NCI-H460 (cell line): ENCODE measurements around the gene SHISA9. TPM values are rescaled to one million over a fixed set of nuclear protein-coding genes. Genes with fewer than 3 reads are reported as not detected.
A peak's percentile ranks its signal among the peaks of the same experiment; 100 is the strongest.

ENCODE experiments used
- DNase-seq: peaks from one replicate; pipeline ENCODE4 v3.0.0-alpha.2; 2016; ENCODE audit warnings: low read depth; ENCODE audit errors: extremely low read depth
- total RNA-seq: library from RNA; depleted of rRNA; stranded (reverse); fragments of >200 nt; shearing (Covaris generic); gene quantifications from 2 replicates; pipeline ENCODE4 v1.2.3, GENCODE V29; 2014

Gene SHISA9
- total RNA-seq, 1 experiment from 2014 or later = 0.02 TPM

GRCh38 chr16:13012601-13013000 lies 111.2 kb downstream of the SHISA9 start:
- DNase-seq = no peak

- DNase-seq = no peak
Measured at GRCh38 chr16:13013043-13013442, 111.6 kb downstream of the SHISA9 start.

- DNase-seq = no peak
Measured at GRCh38 chr16:13014476-13014875, 113.1 kb downstream of the SHISA9 start.

- DNase-seq = no peak
Measured at GRCh38 chr16:13018026-13018425, 116.6 kb downstream of the SHISA9 start.

GRCh38 chr16:13021996-13022395 lies 120.6 kb downstream of the SHISA9 start:
- no peak for DNase-seq

GRCh38 chr16:13029786-13030185 lies 128.4 kb downstream of the SHISA9 start:
- no peak for DNase-seq

GRCh38 chr16:13030769-13031168 lies 129.4 kb downstream of the SHISA9 start:
- DNase-seq = no peak

- DNase-seq = no peak
Measured at GRCh38 chr16:13032911-13033310, 131.5 kb downstream of the SHISA9 start.

- DNase-seq = peak; percentile 31
Measured at GRCh38 chr16:13036600-13036999, 135.2 kb downstream of the SHISA9 start.

GRCh38 chr16:13038591-13038990 lies 137.2 kb downstream of the SHISA9 start:
- no peak for DNase-seq

GRCh38 chr16:13039526-13039925 lies 138.1 kb downstream of the SHISA9 start:
- DNase-seq = no peak

GRCh38 chr16:13041180-13041579 lies 139.8 kb downstream of the SHISA9 start:
- no peak for DNase-seq

- no peak for DNase-seq
Measured at GRCh38 chr16:13041646-13042290, 140.4 kb downstream of the SHISA9 start.

GRCh38 chr16:13042291-13042685 lies 140.9 kb downstream of the SHISA9 start:
- no peak for DNase-seq

GRCh38 chr16:13046061-13046821 lies 144.8 kb downstream of the SHISA9 start:
- DNase-seq = no peak

GRCh38 chr16:13047276-13047675 lies 145.9 kb downstream of the SHISA9 start:
- DNase-seq = no peak

GRCh38 chr16:13049688-13050087 lies 148.3 kb downstream of the SHISA9 start:
- DNase-seq = no peak

GRCh38 chr16:13052431-13052830 lies 151.0 kb downstream of the SHISA9 start:
- DNase-seq = no peak

GRCh38 chr16:13055480-13055879 lies 154.1 kb downstream of the SHISA9 start:
- no peak for DNase-seq

GRCh38 chr16:13056607-13057006 lies 155.2 kb downstream of the SHISA9 start:
- DNase-seq = no peak

- DNase-seq = no peak
Measured at GRCh38 chr16:13060932-13061331, 159.5 kb downstream of the SHISA9 start.

- DNase-seq = no peak
Measured at GRCh38 chr16:13061691-13062090, 160.3 kb downstream of the SHISA9 start.
